ENCODE results near the gene CAPZB. TPM values are rescaled to one million over a fixed set of nuclear protein-coding genes. Genes with fewer than 3 reads are reported as not detected.
A peak's percentile ranks its signal among the peaks of the same experiment; 100 is the strongest.

Gene CAPZB
- 100 to 1,000 TPM in 8 of 9 donors, 10 to 100 TPM in 1; 99.7 to 386 (median 154) TPM for total RNA-seq
- 100 to 1,000 TPM; 156 to 314 (median 171) TPM for polyA plus RNA-seq
- long read RNA-seq, donor 1, transcript CAPZB-204 (8 exons, 1,568 nt) = minor isoform, 20 of 81 reads
- long read RNA-seq, donor 1, transcript CAPZB-201 (9 exons, 858 nt) = major isoform, 53 of 81 reads
- long read RNA-seq, donor 1, partial matches to known transcripts = 6 of 81 reads
- long read RNA-seq, donor 1, other reads (novel, unspliced or antisense) = 0 of 81 reads
- long read RNA-seq, donor 2, transcript CAPZB-204 (8 exons, 1,568 nt) = minor isoform, 10 of 87 reads
- long read RNA-seq, donor 2, transcript CAPZB-201 (9 exons, 858 nt) = major isoform, 47 of 87 reads
- long read RNA-seq, donor 2, partial matches to known transcripts = 29 of 87 reads
- long read RNA-seq, donor 2, other reads (novel, unspliced or antisense) = 0 of 87 reads
- long read RNA-seq, donor 3, transcript CAPZB-208 (5 exons, 660 nt) = minor isoform, 6 of 74 reads
- long read RNA-seq, donor 3, transcript CAPZB-204 (8 exons, 1,568 nt) = minor isoform, 12 of 74 reads
- long read RNA-seq, donor 3, transcript CAPZB-201 (9 exons, 858 nt) = major isoform, 45 of 74 reads
- long read RNA-seq, donor 3, partial matches to known transcripts = 11 of 74 reads
- long read RNA-seq, donor 3, other reads (novel, unspliced or antisense) = 0 of 74 reads
- long read RNA-seq, donor 4, transcript CAPZB-201 (9 exons, 858 nt) = major isoform, 110 of 122 reads
- long read RNA-seq, donor 4, partial matches to known transcripts = 3 of 122 reads
- long read RNA-seq, donor 4, other reads (novel, unspliced or antisense) = 1 of 122 reads
- long read RNA-seq, donor 5, transcript CAPZB-201 (9 exons, 858 nt) = major isoform, 291 of 322 reads
- long read RNA-seq, donor 5, transcript CAPZB-208 (5 exons, 660 nt) = minor isoform, 15 of 322 reads
- long read RNA-seq, donor 5, transcript CAPZB-204 (8 exons, 1,568 nt) = minor isoform, 5 of 322 reads
- long read RNA-seq, donor 5, partial matches to known transcripts = 4 of 322 reads
- long read RNA-seq, donor 5, other reads (novel, unspliced or antisense) = 5 of 322 reads
- long read RNA-seq, donor 6, transcript CAPZB-204 (8 exons, 1,568 nt) = minor isoform, 7 of 83 reads
- long read RNA-seq, donor 6, transcript CAPZB-201 (9 exons, 858 nt) = major isoform, 54 of 83 reads
- long read RNA-seq, donor 6, partial matches to known transcripts = 10 of 83 reads
- long read RNA-seq, donor 6, other reads (novel, unspliced or antisense) = 6 of 83 reads
- long read RNA-seq, donor 7, transcript CAPZB-201 (9 exons, 858 nt) = major isoform, 21 of 30 reads
- long read RNA-seq, donor 7, partial matches to known transcripts = 5 of 30 reads
- long read RNA-seq, donor 7, other reads (novel, unspliced or antisense) = 0 of 30 reads
- long read RNA-seq, donor 8, transcript CAPZB-201 (9 exons, 858 nt) = major isoform, 90 of 128 reads
- long read RNA-seq, donor 8, transcript CAPZB-204 (8 exons, 1,568 nt) = minor isoform, 13 of 128 reads
- long read RNA-seq, donor 8, partial matches to known transcripts = 20 of 128 reads
- long read RNA-seq, donor 8, other reads (novel, unspliced or antisense) = 0 of 128 reads
- long read RNA-seq, donor 9, transcript CAPZB-201 (9 exons, 858 nt) = major isoform, 54 of 63 reads
- long read RNA-seq, donor 9, transcript CAPZB-204 (8 exons, 1,568 nt) = minor isoform, 8 of 63 reads
- long read RNA-seq, donor 9, partial matches to known transcripts = 0 of 63 reads
- long read RNA-seq, donor 9, other reads (novel, unspliced or antisense) = 0 of 63 reads
- long read RNA-seq, donor 10, transcript CAPZB-201 (9 exons, 858 nt) = major isoform, 54 of 66 reads
- long read RNA-seq, donor 10, transcript CAPZB-204 (8 exons, 1,568 nt) = minor isoform, 10 of 66 reads
- long read RNA-seq, donor 10, partial matches to known transcripts = 0 of 66 reads
- long read RNA-seq, donor 10, other reads (novel, unspliced or antisense) = 0 of 66 reads

- H3K4me1 ChIP-seq (replicated peaks in 1 of 2) = peaks cover 17 to 58% of the 10 kb centered on the region in 2 donors
- 0 to 1% (median 1%) methylated on average over 7 to 105 of the region's 106 CpGs; no CpG with 5 or more reads in 1 of the 4 donors for WGBS, 4 donors
- H3K4me3 ChIP-seq = peak within 1 kb of the TSS; percentile 30 to 98 (median 86)
- no peaks in the 10 kb centered on the region for H3K27me3 ChIP-seq
- peak within 1 kb of the TSS; percentile 67 to 100 (median 95) for H3K27ac ChIP-seq
- peak; percentile 90 to 97 (median 96) for DNase-seq
- no peaks in the 10 kb centered on the region for H3K9me3 ChIP-seq (replicated peaks in 1 of 3)
- peaks cover 0 to 7% of the 10 kb centered on the region in 2 donors for H3K36me3 ChIP-seq (replicated peaks in 1 of 2)
- intact Hi-C loops (cut with DNase I) = loop anchor here (10.0 kb wide), 2 partner anchors 159 to 169 kb away; partner anchors contain the start of gene NBL1 (in 1 of the 2)
- peak in 1 of 6 experiments; percentile 18 for TF ChIP-seq CTCF (IDR thresholded peaks at IDR 0.05)
- peak; percentile 76 to 86 for TF ChIP-seq POLR2A (IDR thresholded peaks at IDR 0.05)
Observed at GRCh38 chr1:19485362-19486187, at the start of gene CAPZB. CAPZB (minus strand) TSS chr1:19485539; CDS start chr1:19485438, 101 bp downstream.

GRCh38 chr1:19534281-19534680 is 48.9 kb upstream of the CAPZB start:
- H3K4me3 ChIP-seq = no peak overlapping the region
- H3K36me3 ChIP-seq (replicated peaks in 1 of 2) = no peaks in the 10 kb centered on the region
- H3K4me1 ChIP-seq (replicated peaks in 1 of 2) = no peaks in the 10 kb centered on the region
- DNase-seq = no peak
- intact Hi-C loops (cut with DNase I) = no loop called here
- H3K27ac ChIP-seq = no peak overlapping the region
- no peak for TF ChIP-seq POLR2A (IDR thresholded peaks at IDR 0.05)
- no peak for TF ChIP-seq CTCF (IDR thresholded peaks at IDR 0.05)
- 82 to 96% (median 90%) methylated on average over 5 of the region's 5 CpGs for WGBS, 4 donors
- no peaks in the 10 kb centered on the region for H3K27me3 ChIP-seq
- H3K9me3 ChIP-seq (replicated peaks in 1 of 3) = no peaks in the 10 kb centered on the region

GRCh38 chr1:19533626-19534025 is 48.3 kb upstream of the CAPZB start:
- no peak overlapping the region for H3K27ac ChIP-seq
- H3K4me1 ChIP-seq (replicated peaks in 1 of 2) = no peaks in the 10 kb centered on the region
- WGBS, 4 donors = 70 to 84% (median 77%) methylated on average over 7 of the region's 7 CpGs
- H3K9me3 ChIP-seq (replicated peaks in 1 of 3) = no peaks in the 10 kb centered on the region
- no peaks in the 10 kb centered on the region for H3K27me3 ChIP-seq
- TF ChIP-seq POLR2A (IDR thresholded peaks at IDR 0.05) = no peak
- TF ChIP-seq CTCF (IDR thresholded peaks at IDR 0.05) = no peak
- H3K36me3 ChIP-seq (replicated peaks in 1 of 2) = no peaks in the 10 kb centered on the region
- H3K4me3 ChIP-seq = no peak overlapping the region
- peak in 3 of 7 donors; percentile 19 to 24 (median 19) for DNase-seq
- intact Hi-C loops (cut with DNase I) = no loop called here

All from adrenal gland (tissue), 19 donors.